ENCODE measurements around the gene TCHP.

Gene TCHP

GRCh38 chr12:109916045-109916444 lies 16.0 kb downstream of the TCHP start:
- in situ Hi-C loops (cut with MboI; ENCODE audit: low pct_unique_long_range_greater_than_20kb, low sequenced_read_pairs, unreplicated experiment), result no loop called here
- TF ChIP-seq, protein P1, sequence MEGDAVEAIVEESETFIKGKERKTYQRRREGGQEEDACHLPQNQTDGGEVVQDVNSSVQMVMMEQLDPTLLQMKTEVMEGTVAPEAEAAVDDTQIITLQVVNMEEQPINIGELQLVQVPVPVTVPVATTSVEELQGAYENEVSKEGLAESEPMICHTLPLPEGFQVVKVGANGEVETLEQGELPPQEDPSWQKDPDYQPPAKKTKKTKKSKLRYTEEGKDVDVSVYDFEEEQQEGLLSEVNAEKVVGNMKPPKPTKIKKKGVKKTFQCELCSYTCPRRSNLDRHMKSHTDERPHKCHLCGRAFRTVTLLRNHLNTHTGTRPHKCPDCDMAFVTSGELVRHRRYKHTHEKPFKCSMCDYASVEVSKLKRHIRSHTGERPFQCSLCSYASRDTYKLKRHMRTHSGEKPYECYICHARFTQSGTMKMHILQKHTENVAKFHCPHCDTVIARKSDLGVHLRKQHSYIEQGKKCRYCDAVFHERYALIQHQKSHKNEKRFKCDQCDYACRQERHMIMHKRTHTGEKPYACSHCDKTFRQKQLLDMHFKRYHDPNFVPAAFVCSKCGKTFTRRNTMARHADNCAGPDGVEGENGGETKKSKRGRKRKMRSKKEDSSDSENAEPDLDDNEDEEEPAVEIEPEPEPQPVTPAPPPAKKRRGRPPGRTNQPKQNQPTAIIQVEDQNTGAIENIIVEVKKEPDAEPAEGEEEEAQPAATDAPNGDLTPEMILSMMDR (IDR thresholded peaks at IDR 0.05; ENCODE audit: extremely low read depth, insufficient read depth, missing control alignments), result no peak
- DNase-seq (ENCODE audit: low spot score), result no peak

- in situ Hi-C loops (cut with MboI; ENCODE audit: low pct_unique_long_range_greater_than_20kb, low sequenced_read_pairs, unreplicated experiment), result no loop called here
- no peak for DNase-seq (ENCODE audit: low spot score)
- TF ChIP-seq, protein P1 (IDR thresholded peaks at IDR 0.05; ENCODE audit: extremely low read depth, insufficient read depth, missing control alignments), result no peak
Observed at GRCh38 chr12:109919456-109919855, 19.4 kb downstream of the TCHP start.

DNA sequence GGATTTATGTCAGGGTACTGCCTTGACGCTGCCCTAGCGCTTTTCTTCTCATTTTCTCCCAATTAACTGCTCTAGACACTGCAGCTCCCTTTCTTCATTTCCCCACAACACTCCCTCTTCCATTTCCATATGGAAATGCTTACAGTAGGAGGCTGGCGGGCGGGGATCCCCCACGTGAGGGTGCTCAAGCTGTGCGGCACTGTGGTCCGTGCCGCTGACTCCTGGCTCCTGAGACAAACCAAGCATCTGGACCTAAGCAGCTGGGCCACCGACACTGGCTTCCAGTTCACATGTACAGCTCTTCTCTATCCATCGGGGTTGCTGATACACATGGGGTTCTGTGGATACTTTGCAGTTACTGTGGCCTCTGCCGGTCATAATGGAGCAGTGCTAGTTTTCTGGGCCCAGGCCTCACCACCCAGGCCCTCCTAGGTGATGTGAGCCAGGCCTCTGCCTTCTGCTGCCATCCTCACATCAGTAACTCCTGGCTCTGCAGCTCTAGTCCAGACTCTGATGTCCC lies 20.2 kb downstream of the TCHP start:
- TF ChIP-seq, protein P1 (IDR thresholded peaks at IDR 0.05; ENCODE audit: extremely low read depth, insufficient read depth, missing control alignments), result no peak
- in situ Hi-C loops (cut with MboI; ENCODE audit: low pct_unique_long_range_greater_than_20kb, low sequenced_read_pairs, unreplicated experiment), result no loop called here
- no peak for DNase-seq (ENCODE audit: low spot score)

DNA sequence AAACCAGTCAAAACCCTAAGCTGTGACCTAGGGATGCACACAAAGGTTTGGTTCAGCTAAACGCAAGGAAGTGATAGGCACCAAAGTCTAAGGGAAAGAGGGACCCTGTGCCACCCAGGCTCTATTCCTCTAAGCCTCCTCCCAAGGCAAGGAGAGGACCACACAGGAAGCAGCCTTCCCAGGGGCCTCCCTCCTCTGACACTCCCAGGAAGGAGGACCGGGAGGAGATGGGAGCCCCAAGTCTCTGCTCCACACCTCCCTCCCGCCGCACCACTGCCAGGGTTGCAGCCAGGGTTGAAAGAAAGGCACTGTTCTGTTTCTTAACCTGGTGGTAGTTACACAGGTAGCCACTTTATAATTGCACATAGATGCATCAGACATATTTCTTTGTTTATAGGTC lies 21.9 kb downstream of the TCHP start:
- in situ Hi-C loops (cut with MboI; ENCODE audit: low pct_unique_long_range_greater_than_20kb, low sequenced_read_pairs, unreplicated experiment), result no loop called here

DNA sequence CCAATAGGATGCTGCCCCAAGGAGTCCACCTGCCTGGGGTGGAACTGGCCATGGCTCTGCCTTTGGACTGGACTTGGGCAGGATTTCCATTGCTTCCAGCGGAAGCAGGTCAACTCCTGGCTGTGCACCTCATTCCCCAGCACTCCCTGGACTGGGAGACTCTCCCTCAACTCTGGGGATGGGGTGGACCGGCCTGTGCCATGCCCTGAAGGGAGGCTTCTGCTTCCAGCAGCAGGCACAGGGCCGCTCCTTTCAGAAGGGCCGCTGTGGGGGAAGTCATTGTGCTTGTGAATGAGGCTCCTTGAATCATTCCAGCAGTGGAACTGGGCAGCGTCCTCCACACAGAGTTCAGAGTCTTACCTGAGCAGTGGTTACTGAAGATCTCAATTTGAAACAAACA lies 23.0 kb downstream of the TCHP start:
- TF ChIP-seq, protein P1 (IDR thresholded peaks at IDR 0.05; ENCODE audit: extremely low read depth, insufficient read depth, missing control alignments), result no peak
- in situ Hi-C loops (cut with MboI; ENCODE audit: low pct_unique_long_range_greater_than_20kb, low sequenced_read_pairs, unreplicated experiment), result no loop called here
- no peak for DNase-seq (ENCODE audit: low spot score)

More for the DNA sequence above, 21.9 kb downstream of the TCHP start:
- no peak for DNase-seq (ENCODE audit: low spot score)
- TF ChIP-seq, protein P1 (IDR thresholded peaks at IDR 0.05; ENCODE audit: extremely low read depth, insufficient read depth, missing control alignments), result no peak

DNA sequence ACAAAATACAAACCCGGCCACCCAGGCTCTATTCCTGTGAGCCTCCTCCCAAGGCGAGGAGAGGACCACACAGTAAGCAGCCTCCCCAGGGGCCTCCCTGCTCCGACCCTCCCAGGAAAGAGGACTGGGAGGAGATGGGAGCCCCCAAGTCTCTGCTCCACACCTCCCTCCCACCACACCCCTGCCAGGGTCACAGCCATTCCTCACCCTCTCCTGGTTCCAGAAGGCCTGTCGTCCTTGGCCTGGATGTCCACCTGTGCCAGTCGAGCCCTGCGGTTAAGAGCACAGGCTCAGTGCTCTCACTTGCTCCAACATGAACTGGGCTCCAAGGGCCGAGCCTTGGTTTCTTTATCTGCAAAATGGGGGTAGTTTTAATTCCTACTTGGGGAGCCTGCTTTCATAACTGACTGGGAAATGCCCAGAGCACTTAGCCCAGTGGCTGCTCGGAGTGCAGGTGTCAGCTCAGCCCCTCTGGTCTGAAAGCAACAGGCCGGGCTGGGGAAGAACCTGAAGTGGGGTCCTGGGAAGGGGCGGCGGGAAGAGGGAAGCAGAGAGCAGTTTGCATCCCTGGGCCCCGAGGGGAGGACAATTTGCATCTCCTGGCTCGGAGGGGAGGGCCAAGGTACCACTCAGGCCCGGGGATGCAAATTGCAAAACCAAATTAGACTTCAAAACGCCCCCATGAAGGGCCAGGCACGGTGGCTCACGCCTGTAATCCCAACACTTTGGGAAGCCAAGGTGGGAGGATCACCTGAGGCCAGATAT lies 23.6 kb downstream of the TCHP start:
- in situ Hi-C loops (cut with MboI; ENCODE audit: low pct_unique_long_range_greater_than_20kb, low sequenced_read_pairs, unreplicated experiment), result no loop called here
- DNase-seq (ENCODE audit: low spot score), result no peak
- TF ChIP-seq, protein P1 (IDR thresholded peaks at IDR 0.05; ENCODE audit: extremely low read depth, insufficient read depth, missing control alignments), result no peak
